Spleen (tissue), 11 donors: Measurements from ENCODE around the gene ELOB. TPM values are rescaled to one million over a fixed set of nuclear protein-coding genes. Genes with fewer than 3 reads are reported as not detected.
A peak's percentile ranks its signal among the peaks of the same experiment; 100 is the strongest.

ENCODE experiments used
- DNase-seq: peaks from one replicate; pipeline ENCODE4 v3.0.0-alpha.2; 2020
- H3K27ac ChIP-seq, 8 donors: fragments of 200-600 bp; sonication (generic) in 7 of 8; 1 replicate in 4 of 8; 2 replicates in 4 of 8; pipeline versions ENCODE4 v1.5.0 to v1.8.0; 2016 to 2021; ENCODE audit warnings: inconsistent platforms in 4 of 8, mild to moderate bottlenecking in 4 of 8, moderate library complexity in 1 of 8
- H3K27me3 ChIP-seq, 7 donors: fragments of 200-600 bp; sonication (generic) in 6 of 7; replicated peaks in 1 of 7; 1 replicate in 4 of 7; 2 replicates in 3 of 7; pipeline versions ENCODE4 v1.5.0 to v1.8.0; 2016 to 2021; ENCODE audit warnings: inconsistent platforms in 3 of 7, mild to moderate bottlenecking in 1 of 7
- H3K36me3 ChIP-seq, 6 donors: fragments of 200-600 bp; sonication (generic) in 5 of 6; 1 replicate in 4 of 6; 2 replicates in 2 of 6; pipeline versions ENCODE4 v1.5.0 to v1.8.0; 2016 to 2021; ENCODE audit warnings: inconsistent platforms in 2 of 6
- H3K4me1 ChIP-seq, 6 donors: fragments of 200-600 bp; sonication (generic) in 5 of 6; 1 replicate in 3 of 6; 2 replicates in 3 of 6; pipeline versions ENCODE4 v1.5.0 to v1.8.0; 2016 to 2021; ENCODE audit warnings: inconsistent platforms in 3 of 6
- H3K4me3 ChIP-seq, 8 donors: fragments of 200-600 bp; sonication (generic) in 7 of 8; 1 replicate in 4 of 8; 2 replicates in 4 of 8; pipeline versions ENCODE4 v1.5.0 to v1.8.0; 2016 to 2021; ENCODE audit warnings: inconsistent platforms in 4 of 8, mild to moderate bottlenecking in 4 of 8, moderate library complexity in 2 of 8
- H3K9me3 ChIP-seq, 8 donors: fragments of 200-600 bp; sonication (generic) in 7 of 8; 1 replicate in 4 of 8; 2 replicates in 4 of 8; pipeline versions ENCODE4 v1.5.0 to v1.8.0; 2016 to 2021; ENCODE audit warnings: inconsistent platforms in 4 of 8
- POLR2A ChIP-seq, 3 donors: fragments of 450-650 bp; IDR thresholded peaks; one replicate each; pipeline ENCODE4 v1.5.1; 2017; ENCODE audit warnings: antibody characterized with exemption in 3 of 3, mild to moderate bottlenecking in 1 of 3
- POLR2AphosphoS5 ChIP-seq, 3 donors: sonication (generic); formaldehyde crosslinking; IDR thresholded peaks; one replicate each; pipeline ENCODE4 v1.5.1; 2017; ENCODE audit warnings: antibody characterized with exemption in 3 of 3
- WGBS, 5 donors: extraction: QIAGEN DNeasy Blood & Tissue Kit in 3 of 5; methylation state at CpG; one replicate each; pipeline versions ENCODE4 v1.1.5 to v1.1.7; 2013 to 2018; 5-methylcytosine and 5-hydroxymethylcytosine counted together
- intact Hi-C: fragments of 100-400 bp; cut with DNase I; formaldehyde crosslinking; loops from one replicate; pipeline ENCODE4 v1.15.0; 2023; ENCODE audit warnings: low total_unique reads
- polyA plus RNA-seq, 3 donors: library from polyadenylated mRNA; stranded (reverse); fragments of 200-250 nt; gene quantifications; one replicate each; pipeline ENCODE4 v1.2.1, GENCODE V29; 2013
- total RNA-seq, 7 donors: library from RNA; depleted of rRNA in 3 of 7; stranded (reverse); fragments of >200 nt in 3 of 7; fragmentation: NEBNext Ultra II Directional in 4 of 7; extraction: Animal tissue kit (Norgen Biotek cat#: 25700) in 4 of 7; gene quantifications; one replicate each; pipeline versions ENCODE4 v1.1.0 to v1.2.1, GENCODE V29; 2016 to 2021
- TF ChIP-seq, protein P1 (sequence below), 11 experiments: fragments of 200-600 bp in 7 of 11; fragments of 450-650 bp in 4 of 11; sonication (generic) in 4 of 11; IDR thresholded peaks in 8 of 11; conservative IDR thresholded peaks in 3 of 11; 1 replicate in 7 of 11; 2 replicates in 4 of 11; pipeline versions ENCODE4 v1.4.0 to v1.8.0; 2016 to 2021; ENCODE audit warnings: antibody characterized with exemption in 11 of 11, inconsistent platforms in 4 of 11, mild to moderate bottlenecking in 1 of 11
- donor health status: healthy with polysubstance abuse.
- donor health status: DM: no; HTN: no; CAD: no; lungs with moderate emphysema.
- donor health status: DM: no; HTN: no; CAD: no.
- donor health status: Bipolar disorder and iron deficiency.
- donor health status: healthy.
- donor health status: DM: no; HTN: no; CAD: no.
- donor health status: DM: yes; HTN: yes; CAD: no.

Gene ELOB
- total and polyA plus RNA-seq, 10 donors: 128 to 467 (median 219) TPM

DNA sequence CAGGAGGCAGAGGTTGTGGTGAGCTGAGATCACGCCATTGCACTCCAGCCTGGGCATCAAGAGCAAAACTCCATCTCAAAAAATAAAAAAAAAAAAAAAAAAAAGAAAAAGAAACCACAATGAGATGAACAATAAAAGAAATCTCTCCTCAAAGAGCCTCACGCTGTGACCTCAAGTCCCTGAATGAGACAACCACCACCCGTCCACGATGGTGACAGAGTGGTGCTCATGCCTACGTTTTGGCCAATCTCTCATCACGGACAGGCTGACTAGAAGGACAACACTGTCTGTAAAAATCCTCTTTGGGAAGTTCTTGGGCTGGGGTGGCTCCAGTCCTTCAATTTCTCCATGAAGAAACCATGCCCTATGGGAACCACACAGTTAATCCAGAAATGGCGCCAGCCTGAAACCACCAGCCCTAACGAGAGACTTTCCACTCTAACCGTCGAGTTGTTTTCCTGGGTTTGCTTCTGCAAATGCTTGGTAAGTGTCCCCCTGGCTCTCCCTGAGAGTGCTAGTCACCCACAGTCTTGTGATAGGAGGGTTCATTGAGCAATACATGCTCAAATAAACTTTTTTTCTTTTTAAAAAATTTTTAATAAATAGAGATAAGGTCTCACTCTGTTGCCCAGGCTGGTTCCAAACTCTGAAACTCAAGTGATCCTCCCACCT lies 42.1 kb downstream of the ELOB start:
- H3K36me3 ChIP-seq: no peaks in the 10 kb centered on the region
- peaks cover 0 to 14% (median 0%) of the 10 kb centered on the region in 7 donors for H3K27me3 ChIP-seq
- WGBS, 5 donors: 63 to 69% (median 64%) methylated on average over 10 of the region's 10 CpGs
- H3K27ac ChIP-seq: no peak overlapping the region
- DNase-seq: no peak
- no peak for TF ChIP-seq POLR2A (IDR thresholded peaks at IDR 0.05)
- TF ChIP-seq, protein P1, sequence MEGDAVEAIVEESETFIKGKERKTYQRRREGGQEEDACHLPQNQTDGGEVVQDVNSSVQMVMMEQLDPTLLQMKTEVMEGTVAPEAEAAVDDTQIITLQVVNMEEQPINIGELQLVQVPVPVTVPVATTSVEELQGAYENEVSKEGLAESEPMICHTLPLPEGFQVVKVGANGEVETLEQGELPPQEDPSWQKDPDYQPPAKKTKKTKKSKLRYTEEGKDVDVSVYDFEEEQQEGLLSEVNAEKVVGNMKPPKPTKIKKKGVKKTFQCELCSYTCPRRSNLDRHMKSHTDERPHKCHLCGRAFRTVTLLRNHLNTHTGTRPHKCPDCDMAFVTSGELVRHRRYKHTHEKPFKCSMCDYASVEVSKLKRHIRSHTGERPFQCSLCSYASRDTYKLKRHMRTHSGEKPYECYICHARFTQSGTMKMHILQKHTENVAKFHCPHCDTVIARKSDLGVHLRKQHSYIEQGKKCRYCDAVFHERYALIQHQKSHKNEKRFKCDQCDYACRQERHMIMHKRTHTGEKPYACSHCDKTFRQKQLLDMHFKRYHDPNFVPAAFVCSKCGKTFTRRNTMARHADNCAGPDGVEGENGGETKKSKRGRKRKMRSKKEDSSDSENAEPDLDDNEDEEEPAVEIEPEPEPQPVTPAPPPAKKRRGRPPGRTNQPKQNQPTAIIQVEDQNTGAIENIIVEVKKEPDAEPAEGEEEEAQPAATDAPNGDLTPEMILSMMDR (IDR thresholded peaks at IDR 0.05 in 8 of 11, conservative IDR thresholded peaks at IDR 0.05 in 3 of 11): no peak
- no peak for TF ChIP-seq POLR2AphosphoS5 (IDR thresholded peaks at IDR 0.05)
- no peaks in the 10 kb centered on the region for H3K4me1 ChIP-seq
- H3K4me3 ChIP-seq: no peak overlapping the region
- no peaks in the 10 kb centered on the region for H3K9me3 ChIP-seq
- intact Hi-C loops: no loop called here

DNA sequence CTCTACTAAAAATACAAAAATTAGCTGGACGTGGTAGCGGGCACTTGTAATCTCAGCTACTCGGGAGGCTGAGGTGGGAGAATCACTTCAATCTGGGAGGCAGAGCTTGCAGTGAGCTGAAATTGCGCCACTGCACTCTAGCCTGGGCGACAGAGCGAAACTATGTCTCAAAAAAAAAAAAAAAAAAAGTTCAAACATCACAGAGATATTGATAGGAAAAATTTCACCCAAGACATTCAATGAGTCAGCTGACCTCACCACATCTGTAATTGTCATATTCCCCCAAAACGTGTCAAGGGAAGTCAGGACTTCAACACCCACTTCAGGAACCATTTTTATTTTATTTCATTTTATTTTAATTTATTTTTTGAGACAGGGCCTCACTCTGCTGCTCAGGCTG lies 49.0 kb downstream of the ELOB start:
- Histone ChIP-seq H3K9me3 (no peaks in the 10 kb centered on the region), H3K4me1 (no peaks in the 10 kb centered on the region), H3K4me3 (no peak overlapping the region), H3K27me3 (peaks cover 0 to 9% (median 4%) of the 10 kb centered on the region in 7 donors), H3K27ac (no peak overlapping the region), H3K36me3 (no peaks in the 10 kb centered on the region)
- TF ChIP-seq POLR2AphosphoS5 (IDR thresholded peaks at IDR 0.05) (no peak), POLR2A (IDR thresholded peaks at IDR 0.05) (no peak)
- TF ChIP-seq, protein P1 (IDR thresholded peaks at IDR 0.05 in 8 of 11, conservative IDR thresholded peaks at IDR 0.05 in 3 of 11): no peak
- no peak for DNase-seq
- intact Hi-C loops: no loop called here
- 79 to 88% (median 83%) methylated on average over 7 of the region's 7 CpGs for WGBS, 5 donors

DNA sequence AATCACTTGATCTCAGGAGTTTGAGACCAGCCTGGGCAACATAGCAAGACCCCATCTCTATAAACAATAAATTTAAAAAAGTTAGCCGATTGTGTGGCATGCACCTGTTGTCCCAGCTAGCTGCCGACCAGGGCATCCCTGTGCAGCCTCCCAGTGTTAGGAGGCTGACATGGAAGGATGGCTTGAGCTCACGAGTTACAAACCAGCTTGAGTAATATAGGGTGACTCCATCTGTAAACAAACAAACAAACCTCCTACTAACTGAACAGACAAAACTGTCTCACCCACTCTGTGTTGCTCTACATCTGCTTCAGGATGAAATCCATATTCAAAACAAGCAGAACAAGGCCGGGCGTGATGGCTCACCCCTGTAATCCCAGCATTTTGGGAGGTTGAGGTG lies 50.2 kb downstream of the ELOB start:
- H3K27ac ChIP-seq: no peak overlapping the region
- H3K4me3 ChIP-seq: no peak overlapping the region
- TF ChIP-seq POLR2AphosphoS5 (IDR thresholded peaks at IDR 0.05) (no peak), POLR2A (IDR thresholded peaks at IDR 0.05) (no peak)
- TF ChIP-seq, protein P1 (IDR thresholded peaks at IDR 0.05 in 8 of 11, conservative IDR thresholded peaks at IDR 0.05 in 3 of 11): no peak
- H3K9me3 ChIP-seq: no peaks in the 10 kb centered on the region
- no peak for DNase-seq
- H3K36me3 ChIP-seq: no peaks in the 10 kb centered on the region
- H3K4me1 ChIP-seq: peaks cover 0 to 2% (median under 1%) of the 10 kb centered on the region in 6 donors
- WGBS, 5 donors: 79 to 89% (median 88%) methylated on average over 5 of the region's 5 CpGs
- peaks cover 0 to 9% (median 4%) of the 10 kb centered on the region in 7 donors for H3K27me3 ChIP-seq
- intact Hi-C loops: no loop called here

DNA sequence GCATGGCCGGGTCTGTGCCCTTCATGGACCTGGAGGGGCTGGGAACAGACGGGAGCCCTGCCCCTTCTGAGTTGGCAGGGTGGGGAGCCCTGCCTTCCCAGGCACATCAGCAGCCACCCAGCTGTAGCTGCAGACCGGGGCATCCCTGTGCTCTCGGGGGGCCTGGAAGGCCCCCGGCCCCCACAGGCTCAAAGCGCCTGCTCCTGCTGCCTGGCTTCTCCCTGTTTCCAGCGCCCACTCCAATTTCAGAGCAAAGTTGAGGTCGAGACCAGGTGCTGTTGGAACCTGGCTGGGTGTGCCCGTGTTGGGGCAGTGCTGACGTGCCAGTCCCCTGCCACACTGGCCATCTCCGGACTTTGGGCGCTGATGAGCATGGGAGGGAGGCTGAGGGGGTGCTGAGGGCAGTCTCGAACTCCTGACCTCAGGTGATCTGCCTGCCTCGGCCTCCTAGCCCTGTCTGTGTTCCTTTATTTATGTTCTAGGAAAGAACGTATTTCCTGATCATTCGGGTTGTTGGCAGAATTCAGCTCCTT lies 52.2 kb downstream of the ELOB start:
- Histone ChIP-seq H3K27me3 (peaks cover 0 to 9% (median 4%) of the 10 kb centered on the region in 7 donors), H3K4me3 (no peak overlapping the region), H3K27ac (no peak overlapping the region), H3K4me1 (peaks cover 0 to 19% (median 16%) of the 10 kb centered on the region in 6 donors), H3K9me3 (no peaks in the 10 kb centered on the region), H3K36me3 (no peaks in the 10 kb centered on the region)
- 63 to 81% (median 72%) methylated on average over 13 to 16 of the region's 16 CpGs for WGBS, 5 donors
- TF ChIP-seq, protein P1 (IDR thresholded peaks at IDR 0.05 in 8 of 11, conservative IDR thresholded peaks at IDR 0.05 in 3 of 11): no peak
- TF ChIP-seq POLR2A (IDR thresholded peaks at IDR 0.05) (no peak), POLR2AphosphoS5 (IDR thresholded peaks at IDR 0.05) (no peak)
- peak; percentile 57 for DNase-seq
- intact Hi-C loops: no loop called here
